HG02798 (cell line): ENCODE measurements around the gene ITPR2.
A peak's percentile ranks its signal among the peaks of the same experiment; 100 is the strongest.
"Not testable (repeated sequence)": the region's sequence is repeated elsewhere in the genome, so short reads cannot be mapped to it uniquely, and the experiment has no call there.

Source experiments
- ATAC-seq: cut with Tn5 transposase; IDR thresholded peaks from one replicate; pipeline ENCODE4 v1.9.1; 2021; ENCODE audit warnings: mild to moderate bottlenecking; ENCODE audit not compliant: unreplicated experiment, poor library complexity

Gene ITPR2

GRCh38 chr12:26435069-26435404 is 398.0 kb downstream of the ITPR2 start:
- ATAC-seq = no peak

DNA sequence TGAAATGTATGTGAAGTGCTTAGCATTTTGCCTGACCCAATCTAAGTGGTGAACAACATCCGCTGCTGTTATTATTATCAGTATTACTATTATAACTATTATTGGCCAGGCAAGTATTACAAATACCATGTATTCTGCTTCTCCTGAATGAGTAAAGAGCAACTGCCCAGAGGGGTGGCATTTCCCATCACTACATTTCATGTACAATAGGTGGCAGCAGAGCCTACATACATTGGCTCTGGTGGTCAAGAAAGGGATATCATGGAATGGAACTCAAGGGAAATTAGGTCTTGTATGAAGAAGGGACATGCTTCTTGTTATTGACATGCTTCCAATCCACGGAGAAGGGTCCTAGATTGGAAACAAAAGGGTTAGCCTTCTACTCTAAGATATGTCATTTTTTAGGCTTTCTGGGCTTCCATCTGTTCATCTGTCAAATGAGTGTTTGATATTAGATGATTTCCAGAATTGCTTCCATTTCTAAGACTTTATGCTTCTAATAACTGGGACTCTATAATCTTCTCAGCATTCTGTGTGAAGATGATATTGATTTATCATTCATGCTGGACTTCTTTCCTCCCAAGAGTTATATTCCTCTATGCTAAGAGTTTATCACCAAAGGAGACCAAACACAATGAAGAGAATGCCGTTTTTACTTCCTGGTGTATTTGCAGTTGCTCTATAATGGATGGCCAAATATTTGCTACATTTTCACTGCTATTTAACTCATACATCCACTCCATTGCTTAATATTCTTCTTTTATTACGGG is 398.5 kb downstream of the ITPR2 start:
- peak; percentile 54 for ATAC-seq

- not testable (repeated sequence) for ATAC-seq
These were observed 399.3 kb downstream of the ITPR2 start for GRCh38 chr12:26433701-26434100.

DNA sequence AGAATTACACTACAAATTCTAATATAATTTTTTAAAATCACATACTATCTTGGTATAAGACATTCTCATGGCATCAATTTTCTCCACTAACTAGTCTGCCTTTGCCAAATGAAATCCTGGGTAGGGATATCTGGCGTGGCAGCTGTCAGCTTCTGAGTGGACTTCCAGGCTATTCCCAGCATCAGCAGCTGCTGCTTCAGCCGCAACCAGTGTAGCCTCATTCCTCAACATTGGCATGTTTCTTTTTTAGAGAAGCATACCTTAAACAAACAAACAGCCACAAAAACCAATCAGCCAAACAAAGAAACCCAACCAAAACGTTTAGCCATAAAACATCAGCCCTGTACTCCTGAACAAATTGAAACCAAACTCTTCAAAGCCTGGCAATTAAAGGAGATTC is 401.8 kb downstream of the ITPR2 start:
- no peak for ATAC-seq

- not testable (repeated sequence) for ATAC-seq
These were observed 402.4 kb downstream of the ITPR2 start for GRCh38 chr12:26430596-26430995.

DNA sequence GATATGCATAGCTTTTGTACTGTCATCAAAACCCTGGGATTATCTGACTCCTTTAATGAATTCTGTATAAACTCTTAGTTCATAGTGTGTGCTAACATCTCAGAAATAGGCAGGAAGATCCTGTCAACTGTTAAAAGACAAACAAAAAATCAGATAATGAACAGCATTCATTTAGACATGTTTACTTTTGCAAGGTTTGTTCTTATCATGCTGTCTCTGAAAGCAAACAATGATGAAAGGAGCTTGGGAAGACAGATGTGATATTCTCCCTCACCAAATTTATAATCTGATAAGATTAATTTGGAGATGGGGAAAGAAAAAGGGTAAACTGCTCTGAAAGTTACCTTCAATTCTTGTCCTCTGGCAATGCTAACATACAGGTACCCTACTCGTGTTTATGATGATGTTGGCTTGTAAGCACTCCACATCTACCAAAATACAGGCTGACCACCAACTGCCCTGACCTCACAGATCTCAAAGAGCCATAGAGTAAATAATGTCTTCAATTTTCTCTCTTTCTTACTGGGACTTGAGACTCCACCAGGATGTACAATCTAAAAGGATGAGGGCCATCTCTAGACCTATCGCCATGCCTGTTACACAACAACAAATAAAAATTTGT is 403.8 kb downstream of the ITPR2 start:
- ATAC-seq = no peak

- no peak for ATAC-seq
These were observed 404.6 kb downstream of the ITPR2 start for GRCh38 chr12:26428420-26428819.

- no peak for ATAC-seq
These were observed 406.3 kb downstream of the ITPR2 start for GRCh38 chr12:26426652-26427051.

GRCh38 chr12:26425587-26426260 is 407.3 kb downstream of the ITPR2 start:
- peak; percentile 63 for ATAC-seq

DNA sequence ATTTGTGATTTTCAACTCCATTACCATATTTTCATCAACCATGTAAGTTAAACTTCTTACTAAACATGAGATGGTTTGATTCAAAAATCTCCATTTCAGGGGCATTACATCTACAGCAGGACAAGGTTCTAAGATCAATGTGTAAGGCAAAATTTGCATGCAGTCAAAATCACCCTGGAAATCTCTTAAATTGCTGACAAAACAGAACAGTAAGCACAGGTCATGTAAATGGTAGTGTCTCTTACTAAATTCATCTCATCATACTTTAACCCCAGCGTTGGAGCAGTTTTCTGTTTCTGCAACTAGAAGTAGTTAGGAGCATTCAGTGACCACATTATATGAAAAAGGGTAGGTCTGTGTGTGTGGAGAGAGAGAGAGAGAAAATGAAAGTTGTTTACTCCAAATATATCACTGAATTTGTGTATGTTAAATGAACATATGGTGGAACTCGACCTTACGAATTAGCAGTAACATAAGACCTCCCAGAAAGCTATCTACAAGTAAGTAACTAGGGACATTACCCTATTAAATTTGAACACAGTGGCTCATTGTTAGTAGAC is 410.1 kb downstream of the ITPR2 start:
- ATAC-seq = peak; percentile 72

DNA sequence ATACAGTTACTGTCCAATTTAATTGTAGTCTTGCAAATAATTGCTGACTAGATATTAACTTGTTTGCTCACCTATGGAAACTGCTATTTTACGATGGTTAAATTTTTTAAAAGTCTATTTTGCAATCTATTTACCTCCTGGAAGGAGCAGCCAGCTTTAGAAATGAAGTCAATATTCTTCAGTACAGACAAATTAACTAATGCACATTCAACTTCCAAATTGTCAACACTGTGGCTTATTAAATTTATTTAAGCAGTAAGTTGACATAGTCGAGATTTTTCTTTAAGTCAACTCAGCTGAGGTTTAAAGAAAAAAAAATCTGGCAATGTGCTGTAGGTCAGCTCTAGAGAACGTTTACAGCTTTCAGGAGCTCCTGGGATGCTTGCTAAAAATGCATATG is 416.4 kb downstream of the ITPR2 start:
- ATAC-seq = no peak

- no peak for ATAC-seq
These were observed 422.3 kb downstream of the ITPR2 start for GRCh38 chr12:26410689-26411088.

DNA sequence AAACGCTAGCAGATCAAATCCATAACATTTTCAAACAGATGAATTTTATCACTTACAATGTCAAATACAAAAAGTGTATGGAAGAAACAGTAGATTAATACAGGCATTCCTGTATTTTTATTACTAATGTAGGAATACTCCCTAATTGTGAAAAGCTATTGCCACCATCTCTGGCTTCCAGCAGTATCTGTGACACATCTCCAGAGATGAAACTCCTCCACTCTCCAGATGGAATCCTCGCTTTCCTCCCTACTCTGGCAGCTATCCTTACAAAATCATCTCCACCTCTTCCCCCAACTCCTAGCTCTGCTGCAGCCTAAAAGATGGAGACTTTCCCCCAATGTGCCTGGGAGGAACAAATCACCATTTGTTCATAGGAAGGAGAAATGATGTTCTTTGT is 426.2 kb downstream of the ITPR2 start:
- no peak for ATAC-seq

DNA sequence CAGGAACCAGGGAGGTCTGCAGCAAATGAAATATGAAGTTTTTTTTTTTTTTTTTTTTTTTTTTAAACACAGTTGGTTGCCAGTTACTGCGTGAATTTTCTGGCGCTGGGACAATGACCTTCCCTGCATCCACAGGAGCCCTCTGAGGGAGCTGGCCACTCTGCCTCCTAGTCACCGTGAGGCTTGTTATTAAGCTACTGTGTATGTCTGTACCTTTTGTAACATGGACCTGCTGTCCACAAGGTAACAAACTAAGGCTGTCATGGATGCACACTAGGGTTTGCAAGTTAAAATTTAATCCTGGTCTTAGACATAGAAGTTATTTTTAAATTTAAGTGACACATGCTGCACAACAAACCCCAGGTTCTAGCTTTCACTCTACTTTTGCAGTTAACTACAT is 426.6 kb downstream of the ITPR2 start:
- no peak for ATAC-seq

DNA sequence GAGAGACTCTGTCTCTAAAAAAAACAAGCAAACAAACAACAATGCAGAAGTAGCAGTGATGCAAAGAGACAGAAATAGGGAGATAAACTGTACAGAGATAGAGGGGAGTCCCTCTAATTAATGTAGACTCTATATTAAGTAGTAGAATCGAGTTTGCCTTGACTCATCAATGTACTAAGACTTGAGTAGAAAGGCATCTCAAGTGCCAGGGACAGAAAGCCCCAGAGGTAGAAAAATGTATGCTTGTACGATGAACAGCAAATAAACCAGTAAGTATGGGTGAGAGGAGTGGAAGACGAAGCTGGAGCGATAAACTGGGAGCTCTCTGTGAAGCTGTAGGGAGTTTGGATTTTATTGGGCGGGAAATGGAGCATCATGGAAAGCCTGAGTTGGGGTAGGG is 429.4 kb downstream of the ITPR2 start:
- no peak for ATAC-seq

DNA sequence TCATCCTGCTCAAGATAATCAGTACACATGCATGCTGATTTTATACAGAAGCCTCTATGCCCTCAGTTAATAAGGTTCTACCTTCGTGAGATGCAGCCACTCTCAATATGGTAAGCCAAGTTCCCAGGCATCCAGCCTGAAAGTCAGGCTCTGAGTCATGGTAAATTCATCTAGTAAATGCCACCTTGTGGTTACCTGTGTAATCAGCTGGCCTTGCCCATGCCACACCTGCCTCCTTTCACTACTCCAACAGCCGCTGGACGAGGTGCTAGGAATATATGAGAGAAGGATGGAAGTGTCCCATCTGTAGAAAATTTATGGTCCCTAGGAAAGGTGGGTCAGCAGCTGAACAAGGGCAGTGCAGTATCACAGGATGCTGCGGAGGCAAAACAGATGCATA is 430.3 kb downstream of the ITPR2 start:
- ATAC-seq = no peak

GRCh38 chr12:26401874-26402273 is 431.1 kb downstream of the ITPR2 start:
- no peak for ATAC-seq

DNA sequence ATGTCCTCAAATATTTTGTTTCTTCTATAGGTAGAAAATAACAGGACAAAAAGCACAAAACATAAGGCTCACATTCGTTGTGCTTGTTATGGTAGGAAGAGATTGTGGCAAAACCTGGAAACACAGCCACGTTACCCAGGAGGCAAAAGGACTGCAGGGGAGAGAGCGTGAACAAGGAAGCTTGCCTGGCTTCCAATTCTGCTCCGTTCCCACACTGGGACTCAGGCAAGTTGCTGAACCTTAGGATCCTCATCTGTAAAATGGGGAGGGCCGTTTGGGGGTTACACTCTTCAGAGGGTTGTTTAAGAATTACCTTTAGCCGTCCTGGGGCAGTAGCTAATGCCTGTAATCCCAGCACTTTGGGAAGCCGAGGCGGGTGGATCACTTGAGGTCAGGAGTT is 432.4 kb downstream of the ITPR2 start:
- no peak for ATAC-seq

- ATAC-seq = no peak
These were observed 433.6 kb downstream of the ITPR2 start for GRCh38 chr12:26399381-26399780.

- peak; percentile 87 for ATAC-seq
These were observed 436.6 kb downstream of the ITPR2 start for GRCh38 chr12:26396402-26396801.

GRCh38 chr12:26389343-26389742 is 443.7 kb downstream of the ITPR2 start:
- ATAC-seq = no peak
